ENCODE data around the gene SKIDA1.

Gene SKIDA1

DNA sequence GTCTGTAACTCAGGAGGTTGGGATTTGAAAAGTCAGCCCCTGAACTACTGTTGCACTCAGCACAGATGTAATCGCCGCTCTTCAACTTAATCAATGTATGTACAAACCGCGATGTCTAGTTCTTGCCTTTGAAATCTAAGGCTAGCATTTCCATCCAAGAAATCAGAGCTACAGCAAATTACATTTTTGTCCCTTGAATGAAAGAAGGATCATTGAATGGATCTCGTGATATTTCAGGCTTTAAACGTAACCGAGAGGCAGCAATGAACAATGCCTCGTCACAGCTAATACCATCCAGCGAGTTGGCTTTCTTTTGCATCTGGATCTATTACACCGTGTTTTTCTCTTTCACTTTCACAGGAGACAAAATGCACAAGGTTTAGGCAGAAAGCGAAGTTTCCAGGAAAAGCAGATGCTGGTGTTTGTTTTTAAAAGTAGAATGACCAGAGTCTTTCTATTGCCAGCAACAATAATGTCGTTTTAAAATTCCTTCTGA is 5.5 kb downstream of the SKIDA1 start:
- no peak for TF ChIP-seq EZH2 (IDR thresholded peaks at IDR 0.05)
- TF ChIP-seq POLR2AphosphoS5 (IDR thresholded peaks at IDR 0.05; ENCODE audit: borderline replicate concordance, low read depth, low read length), result no peak
- TF ChIP-seq FOXP2 (optimal IDR thresholded peaks at IDR 0.05; ENCODE audit: control extremely low read depth, extremely low read length, insufficient read depth), result no peak
- H3K9ac ChIP-seq (ENCODE audit: insufficient read length), result peak overlapping the region; percentile 68
- H3K36me3 ChIP-seq (ENCODE audit: insufficient read depth, low read length), result no peaks in the 10 kb centered on the region
- no peaks in the 10 kb centered on the region for H3K9me3 ChIP-seq (ENCODE audit: low read depth, low read length)
- peak overlapping the region; percentile 82 for H3K4me3 ChIP-seq
- H3K27ac ChIP-seq, result peak overlapping the region; percentile 91
- no peak for DNase-seq (ENCODE audit: low read depth, low spot score)

DNA sequence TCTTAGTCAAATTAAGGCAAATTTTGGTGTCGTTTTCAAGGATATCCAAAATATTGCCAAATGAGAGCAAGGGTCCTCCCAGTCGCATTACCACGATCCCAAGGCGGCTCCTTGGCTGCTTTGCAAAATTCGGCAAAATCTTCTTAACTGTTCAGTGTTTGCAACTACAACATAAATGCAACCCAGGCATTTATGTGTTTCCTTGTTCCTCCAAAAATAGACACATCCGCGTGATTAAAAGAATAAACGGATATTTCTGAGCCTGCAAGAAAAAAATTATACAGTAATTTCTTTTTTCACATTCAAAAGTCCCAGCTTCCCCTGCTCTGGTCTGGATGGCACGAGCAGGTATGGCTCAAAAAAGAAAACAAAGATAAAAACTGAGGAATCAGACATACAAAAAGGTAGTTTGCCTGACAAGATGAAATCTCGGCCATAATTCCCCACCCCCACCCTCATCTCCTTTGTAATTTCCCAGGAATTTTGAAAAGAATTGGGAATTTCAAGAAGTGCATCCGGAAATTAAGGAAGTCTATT is 6.0 kb downstream of the SKIDA1 start:
- Histone ChIP-seq H3K36me3 (ENCODE audit: insufficient read depth, low read length) (no peaks in the 10 kb centered on the region), H3K9ac (ENCODE audit: insufficient read length) (peak overlapping the region; percentile 68), H3K9me3 (ENCODE audit: low read depth, low read length) (no peaks in the 10 kb centered on the region), H3K4me3 (peak overlapping the region; percentile 82), H3K27ac (peak overlapping the region; percentile 91)
- no peak for DNase-seq (ENCODE audit: low read depth, low spot score)
- TF ChIP-seq FOXP2 (optimal IDR thresholded peaks at IDR 0.05; ENCODE audit: control extremely low read depth, extremely low read length, insufficient read depth), result no peak
- no peak for TF ChIP-seq EZH2 (IDR thresholded peaks at IDR 0.05)
- no peak for TF ChIP-seq POLR2AphosphoS5 (IDR thresholded peaks at IDR 0.05; ENCODE audit: borderline replicate concordance, low read depth, low read length)

DNA sequence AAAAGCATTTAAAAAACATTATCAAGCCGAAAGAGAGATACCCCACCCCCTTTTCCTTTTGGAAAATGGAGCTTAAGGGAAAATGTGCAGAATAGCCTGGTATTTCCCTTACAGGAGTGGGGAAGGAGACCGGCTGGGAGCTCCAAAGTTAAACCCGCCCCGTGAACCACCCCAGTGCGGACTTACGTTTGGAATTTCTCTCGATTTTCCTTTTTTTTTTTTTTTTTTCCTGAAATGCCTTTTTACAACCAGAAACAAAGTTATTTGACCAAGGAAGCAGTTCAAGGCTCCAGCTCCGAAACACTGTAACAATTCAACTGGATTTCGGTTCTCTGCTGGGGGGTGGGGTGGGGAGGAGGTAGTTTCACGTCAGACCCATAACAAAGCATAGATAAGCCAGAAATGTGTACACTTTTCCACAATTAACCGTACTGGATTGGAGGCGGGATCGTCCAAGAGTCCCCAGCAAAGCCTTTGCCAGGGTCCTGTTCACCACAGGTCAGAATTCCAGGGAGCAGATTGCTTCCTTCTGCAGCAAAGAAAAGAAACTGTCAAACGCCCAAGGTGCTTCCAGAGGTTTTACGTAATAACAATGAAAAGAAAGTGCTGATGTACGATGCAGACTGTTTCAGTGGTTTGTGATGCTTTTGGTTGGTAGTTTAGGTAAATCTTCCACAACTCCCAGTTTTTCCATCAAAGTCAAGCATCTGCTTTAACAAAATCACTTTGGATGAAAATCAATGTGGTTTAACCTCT is 6.7 kb downstream of the SKIDA1 start:
- no peak for DNase-seq (ENCODE audit: low read depth, low spot score)
- peak overlapping the region; percentile 68 for H3K9ac ChIP-seq (ENCODE audit: insufficient read length)
- no peak for TF ChIP-seq EZH2 (IDR thresholded peaks at IDR 0.05)
- no peak for TF ChIP-seq FOXP2 (optimal IDR thresholded peaks at IDR 0.05; ENCODE audit: control extremely low read depth, extremely low read length, insufficient read depth)
- TF ChIP-seq POLR2AphosphoS5 (IDR thresholded peaks at IDR 0.05; ENCODE audit: borderline replicate concordance, low read depth, low read length), result no peak
- H3K4me3 ChIP-seq, result peak overlapping the region; percentile 82
- H3K9me3 ChIP-seq (ENCODE audit: low read depth, low read length), result no peaks in the 10 kb centered on the region
- H3K27ac ChIP-seq, result peak overlapping the region; percentile 91; the same call in 1 of the 2 replicates
- no peaks in the 10 kb centered on the region for H3K36me3 ChIP-seq (ENCODE audit: insufficient read depth, low read length)

DNA sequence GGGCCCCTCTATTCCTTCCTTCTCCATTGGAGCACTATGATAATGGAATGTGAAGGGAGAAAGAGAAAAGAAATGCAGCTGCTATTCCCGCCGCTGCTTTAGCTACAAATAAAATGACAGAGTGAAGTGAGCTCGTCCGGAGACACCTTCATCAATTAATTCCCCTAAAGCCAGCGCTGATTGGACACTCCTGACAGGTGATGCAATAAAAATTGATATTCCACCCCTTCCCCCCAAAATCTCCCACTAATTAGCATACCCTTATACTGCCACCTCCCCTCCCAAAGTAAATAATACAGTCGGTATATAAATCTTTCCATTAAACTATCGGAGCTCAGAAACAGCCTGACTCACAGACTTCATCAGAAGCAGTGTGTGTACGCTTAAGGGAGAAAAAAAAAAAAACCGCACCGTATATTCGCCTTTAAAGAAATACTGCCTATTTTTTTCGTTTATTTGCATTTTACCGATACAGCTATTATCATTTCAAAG is 7.3 kb downstream of the SKIDA1 start:
- Histone ChIP-seq H3K9ac (ENCODE audit: insufficient read length) (peak overlapping the region; percentile 68), H3K4me3 (peak overlapping the region; percentile 82)
- DNase-seq (ENCODE audit: low read depth, low spot score), result no peak

DNA sequence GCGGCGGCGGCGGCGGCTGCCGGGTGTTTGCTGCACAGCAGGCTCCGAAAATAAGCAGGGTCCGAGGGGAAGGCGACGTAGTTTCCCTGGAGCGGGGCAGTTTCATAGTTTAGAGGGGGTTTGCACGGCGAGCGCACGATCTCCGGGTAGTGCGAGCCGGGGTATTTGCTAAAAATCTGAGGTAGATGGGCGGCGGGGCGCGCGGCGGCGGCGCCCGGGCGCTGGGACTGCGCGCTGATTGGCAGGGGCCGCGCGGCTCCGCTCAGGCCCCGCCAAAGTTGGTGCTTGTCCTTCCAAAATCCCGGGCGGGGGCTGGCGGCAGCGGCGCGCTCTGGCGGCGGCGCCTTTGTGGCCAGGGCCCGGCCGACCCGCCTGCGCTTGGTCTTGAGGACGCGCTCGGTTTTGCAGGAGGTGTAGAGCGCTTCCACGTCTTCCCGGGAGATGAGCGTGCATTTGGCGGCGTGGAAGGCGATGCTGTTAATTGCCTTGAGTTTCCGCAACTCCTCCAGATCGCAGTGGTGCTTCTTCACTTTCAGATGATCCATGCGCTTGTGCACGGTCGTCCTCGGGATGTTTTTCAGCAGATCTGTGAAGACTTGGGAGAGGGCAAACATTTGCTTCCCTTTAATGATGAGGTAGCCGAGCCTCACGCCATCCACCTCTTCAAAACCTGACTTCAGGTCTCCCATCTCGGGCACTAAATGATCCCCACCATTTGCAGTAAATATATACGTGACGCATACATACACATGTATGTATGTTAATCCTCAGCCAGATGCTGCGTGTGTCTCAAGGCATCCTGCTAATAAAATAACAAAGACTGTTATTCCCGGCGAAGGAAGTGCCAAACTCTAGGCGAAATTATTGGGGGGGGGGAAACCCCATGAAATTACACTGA is 8.1 kb downstream of the SKIDA1 start:
- Histone ChIP-seq H3K9me3 (ENCODE audit: low read depth, low read length) (no peaks in the 10 kb centered on the region), H3K27ac (peak overlapping the region; percentile 60; the same call in 1 of the 2 replicates), H3K9ac (ENCODE audit: insufficient read length) (peak overlapping the region; percentile 37), H3K4me3 (peak overlapping the region; percentile 82), H3K36me3 (ENCODE audit: insufficient read depth, low read length) (no peaks in the 10 kb centered on the region)
- no peak for DNase-seq (ENCODE audit: low read depth, low spot score)
- TF ChIP-seq POLR2AphosphoS5 (IDR thresholded peaks at IDR 0.05; ENCODE audit: borderline replicate concordance, low read depth, low read length), result no peak
- no peak for TF ChIP-seq FOXP2 (optimal IDR thresholded peaks at IDR 0.05; ENCODE audit: control extremely low read depth, extremely low read length, insufficient read depth)
- no peak for TF ChIP-seq EZH2 (IDR thresholded peaks at IDR 0.05)

More for the DNA sequence above, 7.3 kb downstream of the SKIDA1 start:
- H3K27ac ChIP-seq, result peak overlapping the region; percentile 60; the same call in 1 of the 2 replicates
- no peaks in the 10 kb centered on the region for H3K36me3 ChIP-seq (ENCODE audit: insufficient read depth, low read length)
- H3K9me3 ChIP-seq (ENCODE audit: low read depth, low read length), result no peaks in the 10 kb centered on the region
- TF ChIP-seq FOXP2 (optimal IDR thresholded peaks at IDR 0.05; ENCODE audit: control extremely low read depth, extremely low read length, insufficient read depth), result no peak
- no peak for TF ChIP-seq EZH2 (IDR thresholded peaks at IDR 0.05)
- no peak for TF ChIP-seq POLR2AphosphoS5 (IDR thresholded peaks at IDR 0.05; ENCODE audit: borderline replicate concordance, low read depth, low read length)

DNA sequence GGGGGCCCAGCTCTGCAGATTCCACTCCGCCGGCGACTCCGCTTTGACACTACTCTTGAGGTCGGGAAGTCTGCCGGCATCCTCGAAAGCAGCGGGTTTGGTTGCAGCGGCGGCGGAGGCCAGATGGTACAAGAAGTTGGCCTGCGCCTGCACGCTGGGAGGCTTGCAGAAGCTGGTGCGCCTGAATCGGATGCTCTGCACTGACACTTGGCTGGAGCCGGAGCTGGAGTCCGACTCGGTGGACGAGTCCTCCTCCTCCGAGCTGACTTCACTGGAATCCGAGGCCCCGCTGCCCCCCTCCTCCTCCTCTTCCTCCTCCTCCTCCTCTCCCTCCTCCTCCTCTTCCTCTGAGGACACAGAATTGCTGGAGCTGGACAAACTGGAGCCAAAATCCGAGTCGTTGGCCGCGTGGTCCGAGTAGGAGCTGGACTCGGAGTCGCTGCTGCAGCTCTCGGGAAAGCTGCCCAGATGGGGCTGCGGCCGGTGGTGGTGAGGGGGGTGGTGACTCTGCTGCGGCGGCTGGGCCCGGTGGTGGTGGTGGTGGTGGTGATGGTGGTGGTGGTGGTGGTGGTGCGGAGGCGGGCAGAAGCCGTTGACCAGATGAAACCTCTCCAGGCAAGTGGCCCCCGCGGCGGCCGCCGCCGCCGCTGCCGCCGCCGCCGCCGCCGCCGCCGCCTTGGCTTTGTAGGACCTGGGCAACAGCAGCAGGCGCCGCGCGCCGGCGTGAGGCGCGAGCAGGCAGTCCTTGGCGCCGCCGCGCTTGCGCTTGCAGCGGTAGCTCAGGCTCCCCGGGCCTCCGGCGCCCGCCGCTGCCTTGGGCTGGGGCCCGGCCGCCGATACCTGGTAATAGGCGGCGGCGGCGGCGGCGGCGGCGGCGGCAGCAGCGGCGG is 9.0 kb downstream of the SKIDA1 start:
- peak overlapping the region; percentile 82 for H3K4me3 ChIP-seq
- no peak for DNase-seq (ENCODE audit: low read depth, low spot score)
- TF ChIP-seq POLR2AphosphoS5 (IDR thresholded peaks at IDR 0.05; ENCODE audit: borderline replicate concordance, low read depth, low read length) (no peak), FOXP2 (optimal IDR thresholded peaks at IDR 0.05; ENCODE audit: control extremely low read depth, extremely low read length, insufficient read depth) (no peak), EZH2 (IDR thresholded peaks at IDR 0.05) (no peak)
- no peak overlapping the region for H3K9ac ChIP-seq (ENCODE audit: insufficient read length)
- no peaks in the 10 kb centered on the region for H3K9me3 ChIP-seq (ENCODE audit: low read depth, low read length)
- no peaks in the 10 kb centered on the region for H3K36me3 ChIP-seq (ENCODE audit: insufficient read depth, low read length)
- H3K27ac ChIP-seq, result no peak overlapping the region

All from SK-N-MC (cell line).